ENCODE data around the gene DCAF10.

The DCAF10 gene

DNA sequence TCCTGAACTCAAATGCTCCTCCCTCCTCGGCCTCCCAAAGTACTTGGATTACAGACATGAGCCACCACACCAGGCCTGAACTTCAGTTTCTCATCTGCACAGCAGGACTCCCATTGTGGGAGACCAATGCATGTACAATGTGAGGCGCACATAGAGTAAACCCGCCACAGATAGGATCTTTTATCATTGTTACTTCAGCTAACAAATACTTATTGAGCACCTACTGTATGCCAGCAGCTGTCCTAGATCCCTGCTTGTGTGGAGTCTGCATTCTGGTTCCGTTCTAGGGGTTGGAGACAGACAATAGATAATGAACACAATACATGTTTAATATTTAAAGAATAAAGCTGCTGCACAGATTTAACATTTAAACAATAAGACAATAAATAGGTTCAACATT is 109.7 kb downstream of the DCAF10 start:
- DNase-seq, result no peak

DNA sequence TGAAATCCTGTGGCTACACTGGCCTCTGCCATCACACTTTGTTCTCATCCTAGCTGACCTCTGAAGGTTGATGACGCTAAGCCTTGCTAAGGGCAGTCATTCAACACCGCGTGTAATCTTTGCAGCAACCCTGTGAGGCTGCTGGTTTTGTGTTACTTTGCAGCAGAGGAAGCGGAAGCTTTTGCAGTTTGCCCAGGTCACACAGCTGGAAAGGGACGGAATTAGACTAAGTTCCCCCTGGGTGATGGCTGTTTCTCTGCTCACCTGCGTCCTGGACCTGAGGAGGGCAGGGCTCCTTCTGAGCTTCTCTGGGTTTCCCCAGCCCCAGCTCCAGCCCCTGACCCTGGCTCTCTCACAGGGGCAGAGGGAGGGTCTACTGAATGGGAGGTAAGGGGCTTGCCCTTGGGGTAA is 110.7 kb downstream of the DCAF10 start:
- no peak for DNase-seq

DNA sequence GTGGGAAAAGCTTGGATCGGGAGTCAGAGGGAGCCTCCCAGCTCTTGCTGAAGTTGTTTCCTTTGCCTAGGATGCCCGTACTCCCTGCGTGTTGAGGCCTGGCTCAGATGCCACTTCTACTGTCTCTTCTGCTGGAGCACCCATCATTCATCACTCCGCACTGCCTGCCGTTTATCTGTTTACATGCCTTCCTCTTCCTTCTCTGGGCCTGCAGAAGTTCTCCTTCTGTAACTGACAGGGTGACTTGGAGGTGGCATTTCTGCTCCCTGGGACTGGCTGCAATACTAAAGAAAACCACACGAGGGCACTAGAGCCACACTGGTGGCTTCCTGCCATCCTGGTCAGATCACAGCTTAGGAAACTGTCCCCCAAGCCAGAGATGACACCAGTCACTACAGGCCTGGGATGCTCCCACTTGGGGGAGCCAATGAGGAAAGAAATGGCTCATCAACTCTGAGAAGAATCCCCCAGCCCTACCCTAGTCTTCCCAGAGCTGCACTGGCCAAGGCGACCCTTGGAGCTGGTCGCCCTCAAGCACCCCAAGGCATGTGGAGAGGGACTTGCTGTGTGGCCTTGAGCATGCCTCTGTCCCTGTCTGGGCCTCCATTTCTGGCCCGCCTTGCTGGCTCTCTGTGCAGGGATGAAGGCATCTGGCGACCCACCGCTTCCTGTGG is 113.0 kb downstream of the DCAF10 start:
- DNase-seq, result peak; percentile 82 to 85

DNA sequence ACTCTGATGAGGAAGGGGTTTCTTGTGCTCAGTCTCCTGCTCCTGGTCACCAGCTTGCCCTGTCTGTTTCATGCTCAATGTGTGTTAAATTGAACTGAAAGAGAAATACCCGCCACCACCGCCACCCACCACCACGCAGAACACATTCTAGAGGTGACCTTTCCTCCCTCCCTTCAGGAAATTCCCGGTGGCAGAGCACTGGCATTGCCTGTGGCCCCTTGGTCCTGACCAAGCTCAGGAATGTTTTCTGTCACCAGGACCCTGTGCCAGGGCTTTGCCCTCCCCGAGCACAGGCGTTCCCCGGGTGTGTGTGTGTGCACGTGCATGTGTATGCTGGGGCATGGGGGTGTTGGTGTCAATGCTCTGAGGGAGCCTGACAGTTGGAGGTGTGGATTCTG is 113.6 kb downstream of the DCAF10 start:
- no peak for DNase-seq

DNA sequence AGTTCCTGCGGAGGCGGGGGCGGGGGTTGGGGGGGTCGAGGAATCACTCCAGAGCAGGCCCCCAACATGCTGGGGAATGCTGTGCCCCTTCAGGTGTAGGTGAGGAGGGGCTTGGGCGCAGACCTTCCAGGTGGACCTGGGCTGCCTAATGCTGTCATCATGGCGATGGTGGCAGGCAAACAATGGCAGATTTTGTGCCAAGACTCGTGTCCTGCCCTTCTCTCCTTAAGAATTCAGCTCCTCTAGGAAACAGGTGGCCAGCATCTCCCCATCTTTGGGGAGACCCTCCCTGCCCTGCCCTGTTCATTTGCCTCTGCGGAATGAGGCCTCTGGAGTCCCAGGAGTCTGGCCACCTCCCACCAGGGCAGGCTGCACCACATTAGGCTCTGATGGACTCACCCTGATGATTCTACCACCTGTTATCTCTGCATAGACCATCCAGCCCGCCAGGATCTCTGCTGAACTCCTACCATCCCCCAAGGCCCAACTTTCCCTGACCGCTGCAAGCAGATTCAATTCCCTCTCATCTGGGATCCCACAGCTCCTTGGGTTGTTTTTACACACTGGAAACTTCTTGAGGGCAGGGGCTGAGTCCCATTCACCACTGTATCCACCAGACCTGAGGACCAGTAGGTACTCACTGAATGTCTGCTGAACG is 114.2 kb downstream of the DCAF10 start:
- DNase-seq, result no peak

DNA sequence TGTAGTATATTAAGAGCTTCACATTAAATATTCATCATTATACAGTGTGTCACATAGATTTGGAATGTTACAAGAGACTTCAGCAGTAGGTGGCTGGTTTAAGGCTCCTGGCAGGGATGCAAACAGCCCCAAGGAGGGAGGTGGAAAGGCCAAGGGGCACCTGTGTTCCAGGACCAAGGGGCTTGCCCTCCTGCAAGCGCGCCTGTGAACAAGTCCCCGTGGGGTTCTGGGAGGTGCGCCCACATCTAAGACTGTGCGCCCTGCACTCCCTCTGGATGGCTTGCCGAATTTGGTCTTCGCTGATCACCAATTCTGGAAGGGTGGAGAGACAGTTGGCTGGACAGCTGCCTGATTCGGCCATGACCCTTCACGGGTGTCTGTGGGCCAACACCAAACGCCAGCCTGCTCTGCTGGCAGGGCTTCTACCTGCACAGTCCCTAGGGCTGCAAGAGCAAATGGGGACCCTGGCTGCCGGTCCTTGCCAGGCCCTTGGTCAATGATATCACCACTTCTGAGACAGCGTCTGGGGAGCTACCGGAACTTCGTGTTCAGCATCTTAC is 115.4 kb downstream of the DCAF10 start:
- no peak for DNase-seq

DNA sequence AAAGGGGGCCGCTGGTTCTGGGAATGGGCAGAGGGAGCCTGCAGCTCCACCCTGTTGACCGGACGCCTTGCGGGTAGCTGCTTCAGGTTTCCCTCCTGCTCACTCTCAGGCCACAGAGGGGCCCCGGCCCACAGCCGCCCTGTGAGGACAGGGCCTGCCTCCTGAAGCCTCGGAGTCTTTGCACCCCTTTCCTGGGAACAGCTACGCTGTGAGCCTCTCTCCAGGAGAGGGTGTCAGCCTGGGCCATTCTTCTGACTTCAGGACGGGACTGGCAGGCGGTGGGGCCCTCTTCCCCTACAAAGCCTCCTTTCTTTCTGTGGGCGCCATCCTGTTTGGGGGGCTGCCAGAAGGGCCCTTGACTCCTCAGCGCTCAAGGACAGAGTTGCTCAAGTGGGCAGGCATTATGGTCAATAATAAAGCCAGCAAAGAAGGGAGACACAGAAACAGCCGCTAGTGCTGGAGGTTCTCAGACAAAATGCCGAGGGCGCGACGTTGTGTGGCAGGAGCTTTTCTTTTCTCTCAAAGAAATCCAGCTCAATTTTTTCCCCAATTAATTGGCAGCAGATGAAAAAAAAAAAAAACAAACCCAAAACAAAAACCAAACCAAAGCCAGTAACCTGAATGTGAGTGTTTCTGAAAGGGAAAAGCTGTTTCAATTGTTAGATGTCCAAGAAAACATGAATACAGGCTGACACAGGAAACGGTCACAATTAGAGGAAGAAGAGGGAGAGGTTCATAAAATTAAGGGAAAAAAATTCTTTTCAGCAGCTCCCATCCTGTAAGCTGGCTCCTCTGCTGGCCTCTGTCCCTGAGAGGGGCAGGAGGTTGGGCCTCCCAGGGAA is 116.1 kb downstream of the DCAF10 start:
- no peak for DNase-seq

Measured in CD4-positive, alpha-beta T cell treated with Interleukin-4 for 1 hour (primary cell).